Activated T-cell treated with anti-CD3 and anti-CD28 coated beads, Interleukin-2, amount 50 U/mL, for 1 hour (primary cell): Measurements from ENCODE around the gene KRTAP6-1.

Source experiments
- DNase-seq: peaks from one replicate; pipeline ENCODE4 v3.0.0-alpha.2; 2020

Gene KRTAP6-1, protein sequence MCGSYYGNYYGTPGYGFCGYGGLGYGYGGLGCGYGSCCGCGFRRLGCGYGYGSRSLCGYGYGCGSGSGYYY

DNA sequence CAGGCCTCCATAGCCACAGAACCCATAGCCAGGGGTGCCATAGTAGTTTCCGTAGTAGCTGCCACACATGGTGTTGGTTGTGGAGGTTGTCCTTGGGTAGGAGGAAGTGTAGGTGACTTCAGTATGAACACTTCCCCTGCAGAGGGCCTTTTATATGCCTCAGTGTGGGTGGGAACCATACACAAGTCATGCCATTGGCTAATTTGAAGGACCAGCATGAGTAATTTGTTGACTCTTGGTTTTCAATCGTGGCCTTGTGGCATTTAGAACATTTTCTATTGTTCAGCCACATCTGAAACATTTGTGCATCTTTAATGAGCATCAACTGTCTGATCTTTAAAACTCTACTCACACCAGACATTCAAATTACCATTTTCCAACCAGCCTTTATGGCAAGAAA lies at the start of gene KRTAP6-1:
Gene KRTAP6-1, minus strand, starts transcription at position 95 of the 400 bp plus-strand sequence. Its CDS starts 26 bp downstream, at position 69.
- DNase-seq, result no peak

DNA sequence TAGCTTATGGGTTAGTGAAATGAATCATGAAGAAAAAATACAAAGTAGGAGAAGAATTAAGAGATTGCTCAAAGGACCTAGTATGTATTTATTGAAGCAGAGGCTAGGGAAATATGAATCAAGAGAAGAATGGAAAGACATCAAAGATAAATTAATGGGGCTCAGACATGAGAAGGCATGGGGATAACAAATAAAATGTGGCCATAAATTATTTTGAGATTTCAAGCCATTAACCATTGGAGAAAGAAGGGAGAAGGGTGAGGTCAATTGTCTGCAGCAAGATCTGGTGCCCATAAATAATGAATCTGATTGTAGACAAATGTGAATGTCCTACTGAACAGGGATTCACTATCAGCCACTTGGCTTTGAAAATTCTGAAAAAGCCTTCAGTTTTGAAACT lies 39.2 kb upstream of the KRTAP6-1 start:
- DNase-seq, result no peak

DNA sequence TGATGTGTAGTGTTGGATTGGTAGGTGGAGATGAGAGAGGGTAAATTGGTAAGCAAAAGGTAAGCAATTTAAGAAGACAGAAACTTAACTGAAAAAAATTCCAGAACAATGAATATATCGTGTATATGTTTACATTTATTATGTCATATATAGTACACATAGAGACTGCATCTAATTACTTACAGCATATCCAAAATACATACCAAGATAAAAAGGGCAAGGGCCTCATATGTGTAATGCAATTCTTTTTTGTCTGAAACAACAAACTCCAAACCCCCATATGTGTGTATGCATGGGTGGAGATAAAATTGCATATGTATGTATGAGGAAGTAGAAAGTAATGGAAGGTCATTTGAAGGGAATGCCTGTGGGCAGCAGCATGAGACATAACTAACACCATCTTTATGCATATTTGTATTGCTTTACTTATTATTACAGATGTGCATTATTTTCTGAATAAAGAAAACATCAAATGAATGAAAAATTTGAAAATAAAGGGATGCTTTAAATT lies 33.2 kb upstream of the KRTAP6-1 start:
- DNase-seq, result no peak

DNA sequence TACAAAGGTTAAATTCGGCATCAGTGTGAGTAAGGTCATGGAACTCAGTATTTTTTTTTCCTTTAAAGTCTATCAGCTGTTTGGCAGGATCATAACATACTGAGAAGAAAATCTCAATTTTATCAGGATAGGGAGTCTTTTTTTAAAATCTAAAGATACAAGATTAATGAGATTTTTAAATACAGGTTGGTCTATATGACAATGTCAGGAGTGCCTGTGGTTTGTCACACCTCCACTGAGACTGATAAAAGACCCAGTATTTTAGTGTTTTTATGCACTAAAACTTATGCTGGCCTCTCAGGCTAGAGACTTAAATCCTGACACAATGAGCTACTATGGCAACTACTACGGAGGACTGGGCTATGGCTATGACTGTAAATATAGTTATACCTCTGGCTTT lies 28.8 kb upstream of the KRTAP6-1 start, which contains the start of gene KRTAP20-3:
Gene KRTAP20-3, plus strand, starts transcription at position 301 of the 400 bp plus-strand sequence.
- no peak for DNase-seq

DNA sequence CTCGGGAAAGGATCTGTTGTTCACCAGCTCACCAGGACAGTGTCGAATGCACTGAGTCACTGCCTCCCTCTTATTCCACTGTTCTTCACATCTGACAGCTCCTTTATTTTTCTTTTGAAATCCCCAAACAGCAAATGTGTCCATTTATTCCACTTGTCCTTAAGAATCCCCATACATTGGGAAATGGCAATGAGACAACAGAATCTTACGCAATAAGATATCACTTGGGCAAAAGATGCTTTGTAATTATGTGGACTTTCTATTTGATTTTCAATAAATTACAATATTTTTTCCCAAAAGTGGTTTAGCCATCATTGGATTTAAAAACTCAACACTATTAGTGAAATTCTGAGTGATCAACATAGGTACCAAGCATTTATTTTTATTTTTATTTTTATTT lies 25.0 kb upstream of the KRTAP6-1 start:
- DNase-seq, result no peak

DNA sequence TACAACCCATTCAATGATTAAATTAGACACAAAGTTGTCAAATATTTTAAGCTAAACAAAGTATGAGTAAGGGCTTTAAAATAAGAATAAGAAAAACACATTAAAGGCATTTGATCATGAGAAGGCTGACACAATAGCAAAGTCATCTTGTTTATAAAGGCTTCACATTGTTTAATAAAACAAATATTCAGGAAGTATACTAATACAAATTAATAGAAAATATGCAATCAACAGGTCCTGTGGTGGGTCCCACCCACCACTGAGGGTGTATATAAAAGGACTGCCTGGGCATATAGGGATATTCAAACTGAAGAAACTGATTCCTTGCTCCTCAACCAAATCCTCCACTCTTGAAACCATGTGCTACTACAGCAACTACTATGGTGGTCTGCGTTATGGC lies 21.2 kb upstream of the KRTAP6-1 start, which contains the start of gene KRTAP20-2:
Gene KRTAP20-2, plus strand, starts transcription at position 301 of the 400 bp plus-strand sequence. Its CDS starts 58 bp downstream, at position 359.
- DNase-seq, result no peak

DNA sequence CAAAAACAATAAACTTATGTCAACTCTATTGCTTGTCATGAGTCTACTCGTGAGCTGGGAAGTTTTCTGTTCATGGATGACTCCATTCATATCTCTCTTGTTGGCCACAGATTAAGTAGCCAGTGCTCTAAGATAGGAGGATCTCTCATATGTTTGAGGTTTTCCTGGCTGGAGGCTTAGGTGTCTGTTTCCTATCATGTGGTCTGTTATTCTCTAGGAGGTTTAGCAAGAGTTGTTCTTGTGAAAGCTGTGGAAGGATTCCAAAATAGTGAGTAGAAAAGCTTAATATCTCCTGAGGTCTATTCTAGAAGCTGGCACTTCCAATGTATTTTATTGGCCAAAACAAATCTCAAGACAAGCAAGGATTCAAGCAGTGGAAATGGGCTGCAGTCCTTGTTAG lies 15.5 kb upstream of the KRTAP6-1 start:
- DNase-seq, result no peak

DNA sequence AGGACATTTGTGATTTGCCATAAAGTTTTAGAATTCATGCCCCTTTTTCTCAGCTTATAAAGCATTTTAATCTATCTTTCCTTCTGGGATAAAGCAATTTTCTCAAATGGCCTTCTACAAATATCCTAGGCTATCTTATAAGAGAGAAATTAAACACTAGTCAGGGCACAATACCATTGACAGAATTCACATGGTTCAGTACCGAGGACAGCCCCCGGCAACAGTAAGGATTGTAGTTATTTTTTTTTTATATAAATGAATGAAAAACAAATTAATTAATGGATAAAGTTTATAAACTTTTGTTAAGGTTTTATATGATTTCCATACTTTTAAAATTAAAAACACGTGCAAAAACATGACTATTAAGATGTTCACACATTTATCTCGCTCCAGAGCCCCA lies 14.4 kb upstream of the KRTAP6-1 start:
- DNase-seq, result no peak

DNA sequence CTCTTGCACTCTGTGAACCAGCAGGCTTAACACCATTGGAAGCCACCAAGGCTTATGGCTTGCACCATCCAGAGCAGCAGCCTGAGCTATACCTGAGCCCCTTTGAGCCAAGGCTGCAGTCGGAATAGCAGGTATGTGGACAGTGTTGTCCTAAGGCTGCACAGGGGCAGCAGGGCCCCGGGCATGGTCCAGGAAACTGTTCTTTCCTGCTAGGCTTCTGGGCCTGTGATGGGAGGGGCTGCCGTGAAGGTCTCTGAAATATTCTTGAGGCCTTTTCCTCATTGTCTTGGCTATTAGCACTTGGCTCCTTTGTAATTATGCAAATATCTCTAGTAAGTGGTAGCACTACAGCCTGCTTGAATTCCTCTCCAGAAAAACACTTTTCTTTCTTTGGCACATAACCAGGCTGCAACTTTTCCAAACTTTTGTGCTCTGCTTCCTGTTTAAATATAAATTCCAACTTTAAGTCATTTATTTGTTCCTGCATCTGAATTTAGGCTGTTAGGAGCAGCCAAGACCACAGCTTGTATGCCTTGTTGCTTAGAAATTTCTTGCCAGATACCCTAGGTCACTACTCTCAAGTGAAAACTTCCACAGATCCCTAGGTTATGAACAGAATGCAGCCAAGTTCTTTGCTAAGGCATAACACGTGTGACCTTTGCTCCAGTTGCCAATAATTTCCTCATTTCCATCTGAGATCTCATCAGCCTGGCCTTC lies 11.9 kb upstream of the KRTAP6-1 start:
- no peak for DNase-seq

DNA sequence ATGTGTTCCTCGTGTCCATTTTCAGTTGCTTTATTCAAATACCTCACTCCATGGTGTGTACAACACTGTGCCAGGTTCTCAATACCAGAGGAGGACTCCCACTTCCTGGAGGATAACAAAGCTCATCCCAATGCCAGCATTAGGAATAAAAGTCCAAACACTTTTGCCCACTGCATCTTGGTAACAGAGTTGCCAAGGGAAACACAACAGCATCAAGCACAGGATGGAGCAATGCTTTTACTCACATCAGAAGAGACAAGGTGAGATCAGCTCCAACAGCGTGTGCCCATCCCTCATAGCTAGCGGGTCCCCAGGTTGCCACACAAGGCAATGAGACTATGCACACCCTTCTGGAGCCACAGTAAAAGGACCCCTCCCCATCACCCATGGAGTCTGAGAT lies 9.6 kb upstream of the KRTAP6-1 start:
- DNase-seq, result no peak

DNA sequence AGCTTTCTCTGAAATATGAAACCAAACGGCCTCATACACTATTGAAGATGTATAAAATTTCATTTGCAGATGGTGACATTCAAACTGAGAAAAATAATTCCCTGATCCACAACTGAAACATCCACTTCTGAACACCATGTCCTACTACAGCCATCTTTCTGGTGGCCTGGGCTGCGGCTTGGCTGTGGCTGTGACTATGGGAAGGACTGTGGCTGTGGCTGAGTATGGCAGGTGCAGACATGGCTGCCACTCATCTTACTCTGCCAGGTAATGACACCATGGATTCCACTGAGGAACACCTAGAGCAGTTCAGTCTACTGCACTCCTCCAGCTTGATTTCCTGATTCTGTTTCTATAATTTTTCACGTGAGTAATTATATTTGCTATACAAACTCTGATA lies 6.8 kb upstream of the KRTAP6-1 start, which contains the start of gene KRTAP20-4:
Gene KRTAP20-4, plus strand, starts transcription at position 106 of the 400 bp plus-strand sequence.
- DNase-seq, result no peak

DNA sequence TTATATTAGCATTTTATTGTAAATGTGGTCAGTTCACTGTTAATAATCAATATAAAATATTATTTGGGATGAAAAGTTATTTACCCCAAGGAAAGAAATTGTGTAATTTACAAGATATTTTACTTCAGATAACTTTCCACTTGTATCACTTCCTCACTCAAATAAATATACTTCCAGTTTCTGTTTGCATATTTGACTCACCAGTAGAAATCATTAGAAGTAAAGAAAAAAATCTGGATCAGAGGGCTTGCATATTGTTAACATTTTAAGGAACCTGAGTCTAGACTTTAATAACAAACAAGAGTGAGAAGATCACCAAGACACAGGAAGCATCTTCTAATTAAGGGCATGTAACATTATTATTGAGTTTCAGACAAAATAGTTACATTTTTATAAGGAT lies 6.3 kb upstream of the KRTAP6-1 start:
- DNase-seq, result no peak

DNA sequence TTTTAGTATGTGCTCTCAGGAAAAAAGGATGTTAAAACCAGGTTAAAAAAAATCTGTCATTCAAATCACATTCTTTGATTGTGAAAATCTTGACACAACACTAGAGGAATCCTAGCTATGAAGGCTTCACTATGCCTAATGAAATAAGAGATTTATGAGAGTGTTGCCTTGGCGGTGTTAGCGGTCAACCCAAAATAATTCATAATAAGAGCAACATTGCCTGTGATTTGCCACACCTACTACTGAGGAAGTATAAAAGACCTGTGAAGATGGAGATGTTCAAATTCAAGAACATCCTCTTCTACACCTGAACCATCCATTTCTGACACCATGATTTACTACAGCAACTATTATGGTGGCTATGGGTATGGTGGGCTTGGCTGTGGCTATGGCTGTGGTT lies 2.4 kb upstream of the KRTAP6-1 start, which contains the start of gene KRTAP20-1:
Gene KRTAP20-1, plus strand, starts transcription at position 301 of the 400 bp plus-strand sequence. Its CDS starts 30 bp downstream, at position 331.
- DNase-seq, result no peak

DNA sequence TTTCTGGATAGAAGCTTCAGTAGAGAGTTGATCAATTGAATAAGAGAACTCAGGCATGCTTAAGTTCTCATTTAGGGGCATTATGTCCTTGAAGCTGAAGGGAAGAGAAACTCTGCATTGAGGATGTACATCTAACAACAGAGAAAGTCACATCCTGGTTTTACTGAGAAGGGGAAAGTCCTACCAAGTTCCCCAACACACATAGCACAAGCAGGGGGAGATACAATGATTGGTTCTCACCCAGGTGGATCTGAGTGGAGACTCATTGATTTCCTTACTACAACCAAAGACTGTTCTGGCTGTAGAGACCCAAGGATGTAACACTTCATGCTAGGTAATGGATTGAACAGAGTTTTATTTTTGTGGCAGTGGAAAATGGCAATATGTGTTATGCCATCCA lies 1.5 kb upstream of the KRTAP6-1 start:
- no peak for DNase-seq

DNA sequence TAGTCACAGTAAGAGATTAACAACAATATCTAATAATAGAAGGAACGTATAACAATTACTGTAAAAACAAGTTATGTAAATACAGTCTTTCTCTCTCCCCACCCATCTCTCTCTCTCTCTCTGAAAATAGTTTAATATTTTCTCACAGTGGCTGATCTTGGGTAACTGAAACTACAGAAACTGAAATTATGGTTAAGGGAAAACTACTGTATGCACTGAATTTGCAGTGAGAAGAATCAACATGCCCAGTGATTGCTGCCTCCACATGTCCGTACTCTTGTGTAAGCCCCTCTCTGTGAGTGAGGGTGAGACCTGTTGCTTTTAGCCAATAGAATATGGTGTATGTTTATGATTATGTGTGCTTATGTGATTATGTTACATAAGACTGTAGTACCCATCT lies 1.6 kb downstream of the KRTAP6-1 start:
- DNase-seq, result no peak

DNA sequence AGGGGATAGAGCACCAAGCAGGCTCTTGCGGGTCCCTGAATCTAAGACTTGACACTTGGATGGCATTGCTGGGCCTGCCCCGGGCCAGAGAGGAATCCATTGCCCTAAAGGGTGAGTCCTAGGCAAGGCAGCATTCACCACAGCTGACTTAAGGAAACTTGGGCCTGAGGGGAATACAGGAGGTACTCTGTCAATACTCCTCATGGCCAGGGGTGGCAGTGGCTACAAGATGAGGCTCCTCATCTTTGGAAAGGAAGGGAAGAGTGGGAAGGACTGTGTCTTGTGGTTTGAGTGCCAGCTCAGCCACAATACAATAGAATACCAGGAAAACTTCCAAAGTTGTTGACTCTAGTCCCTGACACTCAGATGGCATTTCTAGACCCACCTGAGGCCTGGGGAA lies 7.8 kb downstream of the KRTAP6-1 start:
- DNase-seq, result no peak

DNA sequence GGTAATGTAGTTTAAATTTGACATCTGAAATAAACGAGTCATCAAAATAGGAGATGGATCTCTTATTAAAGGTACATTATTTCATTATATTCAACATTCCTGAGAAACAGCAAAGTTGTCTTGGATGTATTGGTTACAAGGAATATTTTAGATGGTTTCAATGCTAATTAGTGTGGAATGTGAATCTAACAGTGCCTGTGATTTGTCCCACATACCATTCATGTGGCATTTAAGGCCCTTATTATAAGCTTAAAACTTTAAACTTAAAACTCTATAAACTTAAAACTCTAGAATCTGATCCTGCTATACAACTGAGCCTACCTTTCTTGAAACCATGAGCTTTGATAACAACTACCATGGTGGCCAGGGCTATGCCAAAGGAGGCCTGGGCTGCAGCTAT lies 12.9 kb downstream of the KRTAP6-1 start, which contains the start of gene KRTAP22-1:
Gene KRTAP22-1, plus strand, starts transcription at position 301 of the 400 bp plus-strand sequence.
- no peak for DNase-seq

DNA sequence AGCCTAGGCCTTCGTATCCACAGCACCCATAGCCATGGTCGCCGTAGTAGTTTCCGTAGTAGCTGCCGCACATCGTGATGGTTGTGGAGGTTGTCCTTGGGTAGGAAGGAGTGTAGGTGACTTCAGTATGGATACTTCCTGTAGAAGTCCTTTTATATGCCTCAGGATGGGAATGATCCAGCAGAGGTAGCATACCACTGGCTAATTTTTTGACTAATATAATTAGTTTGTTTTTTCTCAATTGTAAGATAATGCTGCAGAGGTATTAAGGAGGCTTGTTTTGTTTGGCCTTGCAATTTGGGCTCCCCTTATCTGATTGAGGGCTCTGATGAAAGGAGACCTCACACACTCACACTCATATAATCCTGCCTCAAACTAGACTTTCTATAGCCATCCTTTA lies 14.9 kb downstream of the KRTAP6-1 start, which contains the start of gene KRTAP6-2:
Gene KRTAP6-2, minus strand, starts transcription at position 101 of the 400 bp plus-strand sequence. Its CDS starts 28 bp downstream, at position 73.
- DNase-seq, result no peak

DNA sequence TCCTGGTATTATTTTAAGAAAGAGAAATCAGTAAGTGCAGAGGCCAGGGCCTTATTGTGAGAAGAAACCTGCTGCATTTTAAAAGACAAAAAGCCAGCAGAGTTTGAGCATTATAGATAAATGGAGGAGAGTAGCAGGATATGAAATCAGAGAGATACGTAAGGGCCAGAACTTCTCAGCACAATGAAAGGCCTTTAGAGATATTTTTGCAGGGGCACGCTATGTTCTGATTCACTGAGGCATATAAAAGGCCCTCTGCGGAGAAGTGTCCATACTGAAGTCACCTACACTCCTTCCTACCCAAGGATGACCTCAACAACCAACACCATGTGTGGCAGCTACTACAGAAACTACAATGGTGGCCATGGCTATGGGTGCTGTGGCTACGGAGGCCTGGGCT lies 21.6 kb downstream of the KRTAP6-1 start, which contains the start of gene KRTAP6-3:
Gene KRTAP6-3, plus strand, starts transcription at position 301 of the 400 bp plus-strand sequence. Its CDS starts 6 bp downstream, at position 307.
- no peak for DNase-seq

DNA sequence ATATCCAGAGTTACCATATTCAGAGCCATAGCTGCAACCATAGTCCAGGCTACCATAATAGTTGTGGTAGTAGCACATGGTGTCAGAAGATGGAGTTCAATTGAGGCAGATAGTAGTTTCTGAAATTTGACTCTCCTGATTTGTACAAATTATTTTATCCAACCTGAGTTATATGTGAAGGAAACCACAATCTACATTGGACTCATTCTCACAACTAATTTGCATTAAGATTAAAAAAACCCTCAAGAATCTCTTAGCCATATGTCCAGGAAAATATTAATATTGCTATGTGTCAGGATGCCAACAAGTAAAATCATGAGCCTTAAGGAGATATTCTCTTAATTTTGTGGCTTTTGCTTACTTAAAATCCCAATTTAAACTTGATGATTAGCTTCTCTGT lies 23.4 kb downstream of the KRTAP6-1 start, which contains the start of gene KRTAP22-2:
Gene KRTAP22-2, minus strand, starts transcription at position 101 of the 400 bp plus-strand sequence.
- DNase-seq, result no peak

DNA sequence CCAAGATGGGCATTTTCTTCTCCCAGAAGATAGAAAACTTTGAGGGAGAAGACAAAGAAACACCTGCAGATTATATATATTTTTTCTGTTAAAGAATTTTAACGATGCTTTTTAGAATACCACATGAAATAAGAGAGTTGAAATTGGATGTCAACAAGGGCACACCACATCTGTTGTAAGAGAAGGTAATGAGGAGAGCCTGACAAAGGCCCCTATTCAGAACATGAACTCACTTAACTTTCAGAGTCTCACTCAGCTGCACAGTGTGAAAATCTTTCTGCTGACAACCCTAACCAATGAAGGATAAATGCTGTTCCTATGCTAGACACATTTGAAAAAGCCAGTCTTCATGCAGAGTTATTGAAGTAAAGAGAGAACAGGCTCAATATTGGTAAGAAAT lies 30.9 kb downstream of the KRTAP6-1 start:
- no peak for DNase-seq

DNA sequence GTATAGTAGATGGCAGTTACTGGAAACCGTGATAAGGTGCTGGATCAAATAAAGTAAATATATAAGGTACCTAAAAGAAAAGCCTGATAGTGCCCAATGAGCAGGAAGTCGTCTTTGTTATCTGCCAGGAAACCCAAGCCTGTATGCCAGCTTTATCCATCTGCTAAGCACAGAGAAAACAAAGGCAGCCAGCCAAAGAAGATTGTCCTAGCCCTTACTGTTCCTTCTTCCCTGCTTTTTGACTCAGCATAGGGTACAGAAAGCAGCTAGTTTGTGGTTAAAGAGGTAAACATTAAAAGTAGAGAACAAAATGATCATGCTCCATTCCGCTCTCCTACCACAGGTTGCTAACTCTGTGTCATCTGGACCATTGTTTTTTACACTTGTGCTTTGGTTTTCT lies 33.6 kb downstream of the KRTAP6-1 start:
- no peak for DNase-seq

DNA sequence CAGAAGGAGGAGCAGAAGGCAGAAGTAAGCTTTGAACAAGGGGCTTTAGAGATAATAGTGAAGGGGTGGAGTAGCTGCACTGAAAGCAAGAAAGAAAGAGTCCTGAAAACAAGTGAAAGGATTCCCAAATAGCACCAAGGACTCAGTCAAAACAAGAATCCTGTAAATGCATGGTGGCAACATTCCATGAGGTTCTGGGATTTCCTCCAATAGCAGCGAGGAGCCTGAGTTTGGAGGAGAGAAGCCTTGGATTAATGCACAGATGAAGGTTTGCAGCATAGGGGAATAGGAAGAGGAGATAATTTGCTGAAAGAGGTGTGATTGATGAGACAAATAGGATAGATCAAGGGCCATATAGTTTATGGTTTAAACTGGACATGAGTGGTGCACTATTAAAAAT lies 34.4 kb downstream of the KRTAP6-1 start:
- DNase-seq, result no peak

DNA sequence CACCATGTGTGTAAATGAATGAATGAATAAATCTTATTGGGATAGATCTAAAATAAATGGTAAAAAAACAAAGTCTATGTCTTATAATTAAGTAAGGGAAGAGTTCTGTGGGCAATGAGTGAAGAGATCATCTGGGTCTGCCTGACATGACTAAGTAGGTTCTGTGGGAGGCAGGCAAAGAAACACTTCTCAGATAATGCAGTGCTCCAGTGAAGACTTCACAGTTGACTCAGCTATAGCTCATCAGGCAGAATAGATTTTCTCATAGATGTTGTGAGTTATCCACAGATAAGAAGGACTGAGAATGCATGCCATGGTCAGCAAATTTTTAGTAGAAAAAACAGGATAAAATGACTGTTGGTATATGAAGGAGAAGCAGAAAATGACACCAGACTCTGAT lies 36.0 kb downstream of the KRTAP6-1 start:
- no peak for DNase-seq
